ENCODE measurements around the gene PTPN1.

GRCh38 chr20:50488236-50488806 is 21.9 kb upstream of the PTPN1 start:
- TF ChIP-seq CTCF (IDR thresholded peaks at IDR 0.05; ENCODE audit: low read length) (no peak), EZH2 (IDR thresholded peaks at IDR 0.05; ENCODE audit: borderline replicate concordance, low read length) (no peak)
